ENCODE data around the gene DYDC2. TPM values are rescaled to one million over a fixed set of nuclear protein-coding genes. Genes with fewer than 3 reads are reported as not detected.
A peak's percentile ranks its signal among the peaks of the same experiment; 100 is the strongest.

DYDC2 gene
- polyA plus RNA-seq, 2 of the 4 experiments (the other 2 are of a cell fraction), result 0.04 TPM; not detected in 1

- ATAC-seq (peak; percentile 86 to 90), FAIRE-seq (no peak), DNase-seq (ENCODE audit: low read depth in 1 of 2, low spot score in 1 of 2) (peak; percentile 69 to 74)
- no peaks in the 10 kb centered on the region for H3K9me3 ChIP-seq
- 2% methylated on average over 12 of the region's 16 CpGs for WGBS (ENCODE audit: missing lambda C conversion rate)
- H3K4me3 ChIP-seq, result peak overlapping the region; percentile 73
- no peak for TF ChIP-seq NPAS2 (CRISPR knock-in tag; IDR thresholded peaks at IDR 0.05; ENCODE audit: borderline replicate concordance)
- 0 out of 3 replicates have a peak, but pooled peaks have one; percentile 6 for TF ChIP-seq BCL3 (IDR thresholded peaks at IDR 0.05)
- peak; percentile 17; the same call in 1 of the 3 replicates for TF ChIP-seq SMC3 (IDR thresholded peaks at IDR 0.05)
- TF ChIP-seq, protein P1, sequence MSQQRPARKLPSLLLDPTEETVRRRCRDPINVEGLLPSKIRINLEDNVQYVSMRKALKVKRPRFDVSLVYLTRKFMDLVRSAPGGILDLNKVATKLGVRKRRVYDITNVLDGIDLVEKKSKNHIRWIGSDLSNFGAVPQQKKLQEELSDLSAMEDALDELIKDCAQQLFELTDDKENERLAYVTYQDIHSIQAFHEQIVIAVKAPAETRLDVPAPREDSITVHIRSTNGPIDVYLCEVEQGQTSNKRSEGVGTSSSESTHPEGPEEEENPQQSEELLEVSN (IDR thresholded peaks at IDR 0.05; ENCODE audit: borderline replicate concordance, low read depth), result peak; percentile 24; the same call in 1 of the 2 replicates
- TF ChIP-seq NR3C1 (IDR thresholded peaks at IDR 0.05), result no peak
- H3K4me2 ChIP-seq, result peak overlapping the region; percentile 76
- peaks cover 21% of the 10 kb centered on the region; the same call in 2 of the 3 replicates for H3K4me1 ChIP-seq
- CTCF ChIA-PET, result interaction anchor here (0.6 to 3.9 kb wide), 17 partner anchors 10 to 516 kb away, joined by 3 to 30 read pairs (median 4); no protein-coding TSS in a partner anchor
- POLR2A ChIA-PET, result interaction anchor here (0.6 to 1.9 kb wide), 17 partner anchors 11 to 136 kb away, joined by 3 to 9 read pairs (median 3); partner anchors contain the start of gene TSPAN14
- peak overlapping the region; percentile 83 to 90 for H3K27ac ChIP-seq
Observed at GRCh38 chr10:80407812-80408241, 51.2 kb downstream of the DYDC2 start.

DNA sequence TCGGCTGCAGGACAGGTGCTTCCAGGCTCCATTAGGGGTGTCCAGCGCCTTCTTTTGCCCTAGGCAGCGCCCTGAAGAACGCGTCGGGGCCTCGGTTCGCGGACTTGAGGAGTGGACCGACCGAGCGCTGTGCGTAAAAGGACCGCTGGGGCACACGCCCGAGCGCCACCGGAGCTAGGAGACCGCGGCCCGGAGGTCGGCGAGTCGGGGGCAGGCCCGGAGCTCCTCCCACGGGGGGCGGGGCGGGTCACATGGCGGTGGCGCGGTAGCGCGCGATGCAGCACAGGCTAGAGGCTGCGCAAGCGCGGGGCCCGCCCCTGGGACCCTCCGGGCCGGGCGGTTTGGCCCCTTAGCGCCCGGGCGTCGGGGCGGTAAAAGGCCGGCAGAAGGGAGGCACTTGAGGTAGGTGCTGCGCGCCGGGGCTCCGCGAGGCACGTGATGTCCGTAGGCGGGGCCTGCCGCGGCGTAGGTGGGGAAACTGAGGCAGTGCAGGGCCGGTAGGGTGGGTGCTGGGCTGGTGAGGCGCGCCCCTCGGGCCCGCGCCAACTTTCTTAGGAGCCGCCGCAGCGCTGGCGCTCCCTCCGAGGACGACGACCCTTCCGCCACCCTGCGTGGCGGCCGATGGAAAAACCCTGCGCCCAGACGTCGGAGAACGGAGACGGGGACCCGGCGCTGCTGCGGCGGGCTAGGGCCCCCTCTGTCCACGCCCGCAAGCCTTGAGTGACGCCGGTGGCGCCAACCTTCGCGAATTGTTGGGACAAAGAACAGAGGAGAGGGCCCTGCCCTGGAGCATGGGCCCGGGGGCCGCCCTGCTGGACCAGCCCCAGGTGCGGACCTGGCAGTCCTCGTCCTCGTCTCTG lies 51.9 kb downstream of the DYDC2 start, which contains the start of gene PRXL2A:
Gene PRXL2A (plus strand): TSS at position 310 of the 860 bp plus-strand sequence. CDS start 11,917 bp downstream, outside the sequence.
- peak within 1 kb of the TSS; percentile 76 for H3K4me2 ChIP-seq
- TF ChIP-seq HES2 (IDR thresholded peaks at IDR 0.05), result no peak
- no peak for TF ChIP-seq ZSCAN20 (CRISPR knock-in tag; IDR thresholded peaks at IDR 0.05)
- TF ChIP-seq RAD21 (conservative IDR thresholded peaks at IDR 0.05 in 1 of 2, IDR thresholded peaks at IDR 0.05 in 1 of 2), result no peak
- TF ChIP-seq, protein P2, sequence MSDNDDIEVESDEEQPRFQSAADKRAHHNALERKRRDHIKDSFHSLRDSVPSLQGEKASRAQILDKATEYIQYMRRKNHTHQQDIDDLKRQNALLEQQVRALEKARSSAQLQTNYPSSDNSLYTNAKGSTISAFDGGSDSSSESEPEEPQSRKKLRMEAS (IDR thresholded peaks at IDR 0.05), result peak; percentile 83
- TF ChIP-seq, protein P3, sequence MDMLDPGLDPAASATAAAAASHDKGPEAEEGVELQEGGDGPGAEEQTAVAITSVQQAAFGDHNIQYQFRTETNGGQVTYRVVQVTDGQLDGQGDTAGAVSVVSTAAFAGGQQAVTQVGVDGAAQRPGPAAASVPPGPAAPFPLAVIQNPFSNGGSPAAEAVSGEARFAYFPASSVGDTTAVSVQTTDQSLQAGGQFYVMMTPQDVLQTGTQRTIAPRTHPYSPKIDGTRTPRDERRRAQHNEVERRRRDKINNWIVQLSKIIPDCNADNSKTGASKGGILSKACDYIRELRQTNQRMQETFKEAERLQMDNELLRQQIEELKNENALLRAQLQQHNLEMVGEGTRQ (IDR thresholded peaks at IDR 0.05), result peak; percentile 85
- TF ChIP-seq FOSL2 (IDR thresholded peaks at IDR 0.05), result no peak
- 0 out of 2 replicates have a peak, but pooled peaks have one; percentile 3 for TF ChIP-seq FOSL2 (CRISPR knock-in tag; IDR thresholded peaks at IDR 0.05)
- TF ChIP-seq, protein P1 (IDR thresholded peaks at IDR 0.05; ENCODE audit: borderline replicate concordance, low read depth), result peak; percentile 41
- peak; percentile 84 for TF ChIP-seq PHF8 (IDR thresholded peaks at IDR 0.05; ENCODE audit: borderline replicate concordance, low read depth)
- TF ChIP-seq CHD4 (IDR thresholded peaks at IDR 0.05; ENCODE audit: borderline replicate concordance), result no peak
- TF ChIP-seq JUN (IDR thresholded peaks at IDR 0.05), result peak in 1 of 2 experiments; percentile 62; a peak in 2 of 5 replicates
- 0 out of 3 replicates have a peak, but pooled peaks have one; percentile 47 for TF ChIP-seq BCL3 (IDR thresholded peaks at IDR 0.05)
- peak; percentile 71 for TF ChIP-seq POLR2A (IDR thresholded peaks at IDR 0.05; ENCODE audit: low read length)
- FAIRE-seq (no peak), DNase-seq (ENCODE audit: low read depth in 1 of 2, low spot score in 1 of 2) (peak; percentile 78 to 92), ATAC-seq (peak; percentile 95 to 97)
- H3K9me3 ChIP-seq, result no peaks in the 10 kb centered on the region
- peaks cover 27% of the 10 kb centered on the region; the same call in 2 of the 3 replicates for H3K4me1 ChIP-seq
- ChIA-PET POLR2A (interaction anchor here (0.6 to 1.9 kb wide), 18 partner anchors 10 to 136 kb away, joined by 3 to 9 read pairs (median 3); partner anchors contain the start of gene TSPAN14), CTCF (interaction anchor here (0.6 to 3.9 kb wide), 18 partner anchors 10 to 516 kb away, joined by 3 to 30 read pairs (median 4); no protein-coding TSS in a partner anchor)
- peak within 1 kb of the TSS; percentile 83 to 90 for H3K27ac ChIP-seq
- peak within 1 kb of the TSS; percentile 73 for H3K4me3 ChIP-seq
- 4% methylated on average over 48 of the region's 96 CpGs for WGBS (ENCODE audit: missing lambda C conversion rate)

All from A549 (cell line).